Measurements from ENCODE around the gene RBM3.

GRCh38 chrX:48540028-48540375 lies 34.3 kb upstream of the RBM3 start:
- TF ChIP-seq CTCF (IDR thresholded peaks at IDR 0.05): no peak; the same call in 1 of the 2 replicates
- no peak for TF ChIP-seq ZFX (IDR thresholded peaks at IDR 0.05; ENCODE audit: borderline replicate concordance)

Data from 22Rv1 (cell line).